Measurements from ENCODE around the gene ZFP1.

DNA sequence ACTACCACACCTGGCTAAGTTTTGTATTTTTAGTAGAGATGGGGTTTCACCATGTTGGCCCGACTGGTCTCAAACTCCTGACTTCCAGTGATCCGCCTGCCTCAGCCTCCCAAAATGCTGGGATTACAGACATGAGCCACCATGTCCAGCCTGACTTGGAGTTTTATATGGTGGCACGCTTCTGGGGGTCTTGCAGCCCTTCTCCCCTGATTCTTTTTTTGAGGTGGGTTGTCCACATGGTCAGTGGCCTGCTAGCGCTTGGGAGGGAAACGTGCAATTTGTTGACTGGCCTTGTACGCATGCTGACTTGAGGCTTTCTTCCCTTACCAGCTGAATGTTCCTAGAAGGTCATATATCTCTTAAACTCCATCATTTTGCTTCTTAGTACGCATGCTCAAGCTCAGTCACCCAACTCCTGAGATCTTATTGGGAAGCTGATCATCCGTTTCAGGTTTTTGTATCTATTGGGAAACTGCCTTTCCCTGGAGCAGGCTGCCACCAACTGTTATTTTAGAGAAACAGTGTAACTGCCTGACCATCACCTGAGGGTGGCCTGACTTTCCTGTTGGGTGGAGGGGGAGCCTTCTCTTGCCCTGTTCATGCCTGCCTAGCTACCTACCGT, 18.1 kb upstream of the ZFP1 start:
- TF ChIP-seq, protein P1, sequence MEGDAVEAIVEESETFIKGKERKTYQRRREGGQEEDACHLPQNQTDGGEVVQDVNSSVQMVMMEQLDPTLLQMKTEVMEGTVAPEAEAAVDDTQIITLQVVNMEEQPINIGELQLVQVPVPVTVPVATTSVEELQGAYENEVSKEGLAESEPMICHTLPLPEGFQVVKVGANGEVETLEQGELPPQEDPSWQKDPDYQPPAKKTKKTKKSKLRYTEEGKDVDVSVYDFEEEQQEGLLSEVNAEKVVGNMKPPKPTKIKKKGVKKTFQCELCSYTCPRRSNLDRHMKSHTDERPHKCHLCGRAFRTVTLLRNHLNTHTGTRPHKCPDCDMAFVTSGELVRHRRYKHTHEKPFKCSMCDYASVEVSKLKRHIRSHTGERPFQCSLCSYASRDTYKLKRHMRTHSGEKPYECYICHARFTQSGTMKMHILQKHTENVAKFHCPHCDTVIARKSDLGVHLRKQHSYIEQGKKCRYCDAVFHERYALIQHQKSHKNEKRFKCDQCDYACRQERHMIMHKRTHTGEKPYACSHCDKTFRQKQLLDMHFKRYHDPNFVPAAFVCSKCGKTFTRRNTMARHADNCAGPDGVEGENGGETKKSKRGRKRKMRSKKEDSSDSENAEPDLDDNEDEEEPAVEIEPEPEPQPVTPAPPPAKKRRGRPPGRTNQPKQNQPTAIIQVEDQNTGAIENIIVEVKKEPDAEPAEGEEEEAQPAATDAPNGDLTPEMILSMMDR (IDR thresholded peaks at IDR 0.05) = no peak
- no peak for TF ChIP-seq POLR2A (IDR thresholded peaks at IDR 0.05)

Measured in breast epithelium (tissue), 3 donors.